Pancreas (tissue), 10 donors: Measurements from ENCODE around the gene PLXNB1. TPM values are rescaled to one million over a fixed set of nuclear protein-coding genes. Genes with fewer than 3 reads are reported as not detected.

Experiments used
- ATAC-seq, 4 donors: fragments of 200-7000 bp; cut with Tn5 transposase; one replicate each; pipeline versions ENCODE4 v1.8.0 to v1.9.1; 2020; ENCODE audit warnings: mild to moderate bottlenecking in 4 of 4, moderate library complexity in 4 of 4
- DNase-seq, 6 donors: peaks; one replicate each; pipeline ENCODE4 v3.0.0-alpha.2; 2020
- FAIRE-seq: peaks from 2 replicates; lab custom pipeline; 2012; peaks lifted over from hg19 to GRCh38; lab: Jason Lieb, UNC
- H3K27ac ChIP-seq, 4 donors: fragments of 200-600 bp; sonication (generic); 1 replicate in 3 of 4; 2 replicates in 1 of 4; pipeline versions ENCODE4 v1.5.0 to v1.8.0; 2020
- H3K27me3 ChIP-seq, 4 donors: fragments of 200-600 bp; one replicate each; pipeline ENCODE4 v1.8.0; 2021
- H3K36me3 ChIP-seq, 3 donors: fragments of 200-600 bp; sonication (generic) in 1 of 3; one replicate each; pipeline versions ENCODE4 v1.5.0 to v1.8.0; 2020 to 2021
- H3K4me1 ChIP-seq, 3 donors: fragments of 200-600 bp; one replicate each; pipeline ENCODE4 v1.8.0; 2021
- H3K4me3 ChIP-seq, 4 donors: fragments of 200-600 bp; sonication (generic) in 2 of 4; one replicate each; pipeline versions ENCODE4 v1.5.0 to v1.8.0; 2020 to 2021
- H3K9me3 ChIP-seq, 4 donors: fragments of 200-600 bp; one replicate each; pipeline ENCODE4 v1.8.0; 2021
- CTCF ChIP-seq, 4 donors: fragments of 200-600 bp; sonication (generic) in 3 of 4; IDR thresholded peaks; one replicate each; pipeline versions ENCODE4 v1.5.0 to v1.8.0; 2021; ENCODE audit warnings: antibody characterized with exemption in 4 of 4
- WGBS, 2 donors: extraction: QIAGEN DNeasy Blood & Tissue Kit; methylation state at CpG; one replicate each; pipeline ENCODE4 v1.1.7; 2013; 5-methylcytosine and 5-hydroxymethylcytosine counted together
- intact Hi-C, 3 donors: fragments of 100-400 bp; cut with DNase I; formaldehyde crosslinking; loops; one replicate each; pipeline versions ENCODE4 v1.11.1 to v1.14.2; 2022
- polyA plus RNA-seq, 2 donors: library from polyadenylated mRNA; stranded (reverse); fragments of 200-250 nt; gene quantifications; one replicate each; pipeline ENCODE4 v1.2.3, GENCODE V29; 2013
- total RNA-seq, 6 donors: library from RNA; stranded (reverse); fragmentation: NEBNext Ultra II Directional in 4 of 6; extraction: Animal tissue kit (Norgen Biotek cat#: 25700) in 4 of 6; gene quantifications; one replicate each; pipeline versions ENCODE4 v1.2.1 to v1.2.4, GENCODE V29; 2021 to 2023
- donor health status: healthy with polysubstance abuse.
- donor health status: DM: no; HTN: no; CAD: no; lungs with moderate emphysema.
- donor health status: DM: no; HTN: no; CAD: no.
- donor health status: control.
- donor health status: control.
- donor health status: Bipolar disorder and iron deficiency.
- donor health status: DM: yes; HTN: yes; CAD: no.
- donor health status: DM: no; HTN: no; CAD: no.
- donor health status: DM: no; HTN: no; CAD: no.
- donor health status: DM: yes; HTN: yes; CAD: no.

The PLXNB1 gene
- total and polyA plus RNA-seq, 8 donors = 47.8 to 372 (median 74.3) TPM

GRCh38 chr3:48372377-48372770, 57.5 kb downstream of the PLXNB1 start:
- H3K4me1 ChIP-seq = peaks cover 4 to 36% (median 9%) of the 10 kb centered on the region in 3 donors
- H3K27ac ChIP-seq = peak overlapping the region; percentile 63 to 82 (median 80)
- H3K4me3 ChIP-seq = peak overlapping the region in 3 of 4 donors; percentile 2 to 34 (median 21)
- no peaks in the 10 kb centered on the region for H3K27me3 ChIP-seq
- ATAC-seq (peak; percentile 54 to 70 (median 66)), FAIRE-seq (no peak), DNase-seq (peak in 4 of 6 donors; percentile 40 to 65 (median 56))
- H3K36me3 ChIP-seq = no peaks in the 10 kb centered on the region
- 38 to 43% methylated on average over 7 of the region's 7 CpGs for WGBS, 2 donors
- TF ChIP-seq CTCF (IDR thresholded peaks at IDR 0.05) = no peak
- no peaks in the 10 kb centered on the region for H3K9me3 ChIP-seq
- intact Hi-C loops = no loop called here

GRCh38 chr3:48371651-48372376, 58.1 kb downstream of the PLXNB1 start, which contains the start of gene FBXW12:
Gene FBXW12, plus strand, starts transcription at chr3:48372219. Its CDS starts 549 bp downstream, at chr3:48372768.
- no peaks in the 10 kb centered on the region for H3K9me3 ChIP-seq
- intact Hi-C loops = no loop called here
- H3K36me3 ChIP-seq = no peaks in the 10 kb centered on the region
- no peak for TF ChIP-seq CTCF (IDR thresholded peaks at IDR 0.05)
- 38 to 39% methylated on average over 11 of the region's 11 CpGs for WGBS, 2 donors
- H3K27ac ChIP-seq = peak within 1 kb of the TSS; percentile 63 to 82 (median 80)
- H3K4me3 ChIP-seq = peak within 1 kb of the TSS in 3 of 4 donors; percentile 2 to 34 (median 21)
- DNase-seq (peak; percentile 74 to 90 (median 84)), ATAC-seq (peak; percentile 71 to 87 (median 83)), FAIRE-seq (no peak)
- H3K4me1 ChIP-seq = peaks cover 8 to 39% (median 13%) of the 10 kb centered on the region in 3 donors
- H3K27me3 ChIP-seq = no peaks in the 10 kb centered on the region

GRCh38 chr3:48370333-48370713, 59.6 kb downstream of the PLXNB1 start:
- no peak for FAIRE-seq

GRCh38 chr3:48369693-48370332, 60.1 kb downstream of the PLXNB1 start:
- ATAC-seq (no peak), DNase-seq (peak in 1 of 6 donors; percentile 40), FAIRE-seq (no peak)
- no peak overlapping the region for H3K4me3 ChIP-seq
- WGBS, 2 donors = 48% methylated on average over 7 of the region's 7 CpGs
- intact Hi-C loops = no loop called here
- H3K4me1 ChIP-seq = peaks cover 8 to 39% (median 13%) of the 10 kb centered on the region in 3 donors
- no peak overlapping the region for H3K27ac ChIP-seq
- TF ChIP-seq CTCF (IDR thresholded peaks at IDR 0.05) = no peak
- H3K9me3 ChIP-seq = no peaks in the 10 kb centered on the region
- H3K36me3 ChIP-seq = no peaks in the 10 kb centered on the region
- no peaks in the 10 kb centered on the region for H3K27me3 ChIP-seq

More at GRCh38 chr3:48370333-48370713, 59.6 kb downstream of the PLXNB1 start:
- Histone ChIP-seq H3K27ac (no peak overlapping the region), H3K36me3 (no peaks in the 10 kb centered on the region), H3K27me3 (no peaks in the 10 kb centered on the region), H3K4me3 (no peak overlapping the region), H3K9me3 (no peaks in the 10 kb centered on the region), H3K4me1 (peaks cover 8 to 39% (median 13%) of the 10 kb centered on the region in 3 donors)
- WGBS, 2 donors = 69 to 70% methylated on average over 7 of the region's 7 CpGs
- no peak for ATAC-seq
- no peak for DNase-seq
- TF ChIP-seq CTCF (IDR thresholded peaks at IDR 0.05) = no peak
- intact Hi-C loops = no loop called here
